ENCODE data around the gene SYNGR4.

The SYNGR4 gene

DNA sequence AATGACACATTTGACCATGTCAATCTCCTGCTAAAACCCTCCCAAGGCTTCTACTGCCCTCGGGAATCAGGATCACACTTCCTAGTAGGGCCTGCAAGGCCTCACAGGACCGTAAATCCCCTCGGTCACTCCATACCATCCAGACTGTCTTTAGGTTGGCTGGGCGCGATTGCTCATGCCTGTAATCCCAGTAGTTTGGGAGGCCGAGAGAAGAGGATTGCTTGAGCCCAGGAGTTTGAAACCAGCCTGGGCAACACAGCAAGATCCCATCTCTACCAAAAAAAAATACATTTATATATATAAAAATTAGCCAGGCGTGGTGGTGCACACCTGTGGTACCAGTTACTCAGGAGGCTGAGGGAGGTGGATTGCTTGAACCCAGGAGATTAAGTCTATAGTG, 15.4 kb upstream of the SYNGR4 start:
- DNase-seq (ENCODE audit: low read depth), result no peak
- H3K4me3 ChIP-seq (ENCODE audit: control insufficient read depth, low read depth, low read length), result no peak overlapping the region
- TF ChIP-seq CTCF (conservative IDR thresholded peaks at IDR 0.05; ENCODE audit: control insufficient read depth, insufficient read depth, low read depth, low read length), result no peak

DNA sequence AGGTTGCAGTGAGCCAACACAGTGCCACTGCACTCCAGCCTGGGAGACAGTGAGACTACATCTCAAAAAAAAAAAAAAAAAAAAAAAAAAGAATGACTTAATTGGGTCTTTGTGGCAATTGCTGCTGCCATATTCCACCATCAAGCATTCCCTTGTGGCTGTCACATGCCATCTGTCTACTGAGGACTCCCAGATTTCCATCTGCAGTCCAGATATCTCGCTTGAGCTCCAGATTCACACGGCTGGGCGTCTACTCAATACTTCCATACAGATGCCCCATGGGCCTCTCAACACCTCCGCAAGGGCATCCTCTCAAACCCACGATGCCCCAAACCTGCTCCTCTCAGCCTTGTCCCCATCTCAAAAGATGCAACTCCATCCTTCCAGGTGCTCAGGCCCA, 13.3 kb upstream of the SYNGR4 start:
- no peak overlapping the region for H3K4me3 ChIP-seq (ENCODE audit: control insufficient read depth, low read depth, low read length)
- TF ChIP-seq CTCF (conservative IDR thresholded peaks at IDR 0.05; ENCODE audit: control insufficient read depth, insufficient read depth, low read depth, low read length), result no peak
- no peak for DNase-seq (ENCODE audit: low read depth)

- TF ChIP-seq CTCF (conservative IDR thresholded peaks at IDR 0.05; ENCODE audit: control insufficient read depth, insufficient read depth, low read depth, low read length), result peak; percentile 75
- H3K4me3 ChIP-seq (ENCODE audit: control insufficient read depth, low read depth, low read length), result no peak overlapping the region
- DNase-seq (ENCODE audit: low read depth), result peak; percentile 52
Observed at GRCh38 chr19:48351341-48351752, 12.8 kb upstream of the SYNGR4 start.

DNA sequence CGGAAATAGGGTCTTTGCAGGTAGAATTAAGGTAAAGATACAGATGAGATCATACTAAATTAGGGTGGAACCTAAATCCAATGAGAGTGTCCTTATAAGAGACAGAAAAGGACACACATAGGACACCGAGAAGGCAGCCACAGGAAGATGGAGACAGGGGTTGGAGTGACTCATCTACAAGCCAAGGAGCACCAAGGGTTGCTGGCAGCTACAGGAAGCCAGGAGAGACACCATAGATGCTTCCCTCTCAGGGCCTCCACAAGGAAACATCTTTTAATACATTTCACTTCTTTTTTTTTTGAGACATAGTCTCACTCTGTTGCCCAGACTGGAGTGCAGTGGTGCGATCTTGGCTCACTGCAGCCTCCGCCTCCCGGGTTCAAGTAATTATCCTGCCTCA, 10.5 kb upstream of the SYNGR4 start:
- DNase-seq (ENCODE audit: low read depth), result peak; percentile 18
- H3K4me3 ChIP-seq (ENCODE audit: control insufficient read depth, low read depth, low read length), result no peak overlapping the region
- no peak for TF ChIP-seq CTCF (conservative IDR thresholded peaks at IDR 0.05; ENCODE audit: control insufficient read depth, insufficient read depth, low read depth, low read length)

DNA sequence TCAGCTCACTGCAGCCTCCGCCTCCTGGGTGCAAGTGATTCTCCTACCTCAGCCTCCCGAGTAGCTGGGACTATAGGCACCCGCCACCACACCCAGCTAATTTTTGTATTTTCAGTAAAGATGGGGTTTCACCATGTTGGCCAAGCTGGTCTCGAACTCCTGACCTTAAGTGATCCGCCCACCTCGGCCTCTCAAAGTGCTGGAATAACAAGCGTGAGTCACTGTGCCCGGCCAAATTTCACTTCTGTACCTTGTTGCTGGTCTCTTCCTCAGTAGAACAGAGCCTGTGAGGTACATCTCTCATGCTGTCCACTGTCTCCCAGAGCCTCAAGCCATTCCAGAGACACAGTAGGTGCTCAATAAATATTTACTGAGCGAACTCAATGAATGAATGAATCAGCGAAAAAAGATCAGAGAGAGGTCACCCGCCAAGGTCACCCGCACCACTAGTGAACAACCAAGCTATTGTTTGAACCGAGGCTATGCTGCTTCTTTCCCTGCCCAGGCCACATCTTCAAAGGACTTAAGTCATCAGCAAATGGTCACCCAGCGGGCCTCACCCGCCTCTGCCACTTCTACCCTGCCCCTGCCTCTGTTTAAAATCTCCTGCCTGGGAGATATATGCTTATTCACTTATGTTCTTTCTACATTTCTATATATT, 9.7 kb upstream of the SYNGR4 start:
- DNase-seq (ENCODE audit: low read depth), result no peak
- TF ChIP-seq CTCF (conservative IDR thresholded peaks at IDR 0.05; ENCODE audit: control insufficient read depth, insufficient read depth, low read depth, low read length), result no peak
- H3K4me3 ChIP-seq (ENCODE audit: control insufficient read depth, low read depth, low read length), result no peak overlapping the region

- no peak for DNase-seq (ENCODE audit: low read depth)
- no peak overlapping the region for H3K4me3 ChIP-seq (ENCODE audit: control insufficient read depth, low read depth, low read length)
- TF ChIP-seq CTCF (conservative IDR thresholded peaks at IDR 0.05; ENCODE audit: control insufficient read depth, insufficient read depth, low read depth, low read length), result no peak
Observed at GRCh38 chr19:48355365-48355954, 8.7 kb upstream of the SYNGR4 start.
